ENCODE data around the gene OR6K3.

GRCh38 chr1:158689875-158690274 is 30.6 kb downstream of the OR6K3 start:
- TF ChIP-seq TBP (CRISPR knock-in tag; IDR thresholded peaks at IDR 0.05) (no peak), ZNF766 (CRISPR knock-in tag; IDR thresholded peaks at IDR 0.05; ENCODE audit: borderline replicate concordance) (no peak), ZBTB10 (CRISPR knock-in tag; IDR thresholded peaks at IDR 0.05; ENCODE audit: borderline replicate concordance) (no peak), CREB1 (IDR thresholded peaks at IDR 0.05) (no peak), CREB1 (CRISPR knock-in tag; IDR thresholded peaks at IDR 0.05) (no peak), SUZ12 (IDR thresholded peaks at IDR 0.05; ENCODE audit: low read depth, low read length) (no peak), EP300 (IDR thresholded peaks at IDR 0.05; ENCODE audit: low read depth in 2 of 2, low read length in 2 of 2) (no peak), EP300 (CRISPR knock-in tag; IDR thresholded peaks at IDR 0.05; ENCODE audit: borderline replicate concordance) (no peak), ZBTB8A (CRISPR knock-in tag; IDR thresholded peaks at IDR 0.05; ENCODE audit: borderline replicate concordance, low read depth) (no peak), JUND (CRISPR knock-in tag; IDR thresholded peaks at IDR 0.05) (no peak), SMYD3 (CRISPR knock-in tag; IDR thresholded peaks at IDR 0.05) (no peak), POLR2AphosphoS5 (IDR thresholded peaks at IDR 0.05; ENCODE audit: low read depth, low read length) (no peak)
- TF ChIP-seq, protein P1, sequence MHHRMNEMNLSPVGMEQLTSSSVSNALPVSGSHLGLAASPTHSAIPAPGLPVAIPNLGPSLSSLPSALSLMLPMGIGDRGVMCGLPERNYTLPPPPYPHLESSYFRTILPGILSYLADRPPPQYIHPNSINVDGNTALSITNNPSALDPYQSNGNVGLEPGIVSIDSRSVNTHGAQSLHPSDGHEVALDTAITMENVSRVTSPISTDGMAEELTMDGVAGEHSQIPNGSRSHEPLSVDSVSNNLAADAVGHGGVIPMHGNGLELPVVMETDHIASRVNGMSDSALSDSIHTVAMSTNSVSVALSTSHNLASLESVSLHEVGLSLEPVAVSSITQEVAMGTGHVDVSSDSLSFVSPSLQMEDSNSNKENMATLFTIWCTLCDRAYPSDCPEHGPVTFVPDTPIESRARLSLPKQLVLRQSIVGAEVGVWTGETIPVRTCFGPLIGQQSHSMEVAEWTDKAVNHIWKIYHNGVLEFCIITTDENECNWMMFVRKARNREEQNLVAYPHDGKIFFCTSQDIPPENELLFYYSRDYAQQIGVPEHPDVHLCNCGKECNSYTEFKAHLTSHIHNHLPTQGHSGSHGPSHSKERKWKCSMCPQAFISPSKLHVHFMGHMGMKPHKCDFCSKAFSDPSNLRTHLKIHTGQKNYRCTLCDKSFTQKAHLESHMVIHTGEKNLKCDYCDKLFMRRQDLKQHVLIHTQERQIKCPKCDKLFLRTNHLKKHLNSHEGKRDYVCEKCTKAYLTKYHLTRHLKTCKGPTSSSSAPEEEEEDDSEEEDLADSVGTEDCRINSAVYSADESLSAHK (CRISPR knock-in tag; IDR thresholded peaks at IDR 0.05; ENCODE audit: borderline replicate concordance) = no peak
- TF ChIP-seq, protein P2, sequence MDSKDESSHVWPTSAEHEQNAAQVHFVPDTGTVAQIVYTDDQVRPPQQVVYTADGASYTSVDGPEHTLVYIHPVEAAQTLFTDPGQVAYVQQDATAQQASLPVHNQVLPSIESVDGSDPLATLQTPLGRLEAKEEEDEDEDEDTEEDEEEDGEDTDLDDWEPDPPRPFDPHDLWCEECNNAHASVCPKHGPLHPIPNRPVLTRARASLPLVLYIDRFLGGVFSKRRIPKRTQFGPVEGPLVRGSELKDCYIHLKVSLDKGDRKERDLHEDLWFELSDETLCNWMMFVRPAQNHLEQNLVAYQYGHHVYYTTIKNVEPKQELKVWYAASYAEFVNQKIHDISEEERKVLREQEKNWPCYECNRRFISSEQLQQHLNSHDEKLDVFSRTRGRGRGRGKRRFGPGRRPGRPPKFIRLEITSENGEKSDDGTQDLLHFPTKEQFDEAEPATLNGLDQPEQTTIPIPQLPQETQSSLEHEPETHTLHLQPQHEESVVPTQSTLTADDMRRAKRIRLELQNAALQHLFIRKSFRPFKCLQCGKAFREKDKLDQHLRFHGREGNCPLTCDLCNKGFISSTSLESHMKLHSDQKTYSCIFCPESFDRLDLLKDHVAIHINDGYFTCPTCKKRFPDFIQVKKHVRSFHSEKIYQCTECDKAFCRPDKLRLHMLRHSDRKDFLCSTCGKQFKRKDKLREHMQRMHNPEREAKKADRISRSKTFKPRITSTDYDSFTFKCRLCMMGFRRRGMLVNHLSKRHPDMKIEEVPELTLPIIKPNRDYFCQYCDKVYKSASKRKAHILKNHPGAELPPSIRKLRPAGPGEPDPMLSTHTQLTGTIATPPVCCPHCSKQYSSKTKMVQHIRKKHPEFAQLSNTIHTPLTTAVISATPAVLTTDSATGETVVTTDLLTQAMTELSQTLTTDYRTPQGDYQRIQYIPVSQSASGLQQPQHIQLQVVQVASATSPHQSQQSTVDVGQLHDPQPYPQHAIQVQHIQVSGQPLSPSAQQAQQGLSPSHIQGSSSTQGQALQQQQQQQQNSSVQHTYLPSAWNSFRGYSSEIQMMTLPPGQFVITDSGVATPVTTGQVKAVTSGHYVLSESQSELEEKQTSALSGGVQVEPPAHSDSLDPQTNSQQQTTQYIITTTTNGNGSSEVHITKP (CRISPR knock-in tag; IDR thresholded peaks at IDR 0.05; ENCODE audit: low read depth) = no peak
